Dedifferentiated amniotic fluid mesenchymal stem cell (primary cell): ENCODE data around the gene TNS2.

ENCODE experiments used
- DNase-seq: peaks from one replicate; pipeline ENCODE4 v3.0.0-alpha.2; 2016; ENCODE audit errors: extremely low spot score

Gene TNS2

GRCh38 chr12:53067993-53068770 lies 18.3 kb downstream of the TNS2 start:
- no peak for DNase-seq

GRCh38 chr12:53068811-53069585 lies 19.1 kb downstream of the TNS2 start:
- DNase-seq, result no peak

- DNase-seq, result no peak
These were observed 20.0 kb downstream of the TNS2 start for GRCh38 chr12:53069621-53070410.

GRCh38 chr12:53070877-53071492 lies 21.1 kb downstream of the TNS2 start:
- no peak for DNase-seq

GRCh38 chr12:53071591-53072551 lies 22.0 kb downstream of the TNS2 start:
- no peak for DNase-seq

- DNase-seq, result no peak
These were observed 24.0 kb downstream of the TNS2 start for GRCh38 chr12:53073881-53074280.

DNA sequence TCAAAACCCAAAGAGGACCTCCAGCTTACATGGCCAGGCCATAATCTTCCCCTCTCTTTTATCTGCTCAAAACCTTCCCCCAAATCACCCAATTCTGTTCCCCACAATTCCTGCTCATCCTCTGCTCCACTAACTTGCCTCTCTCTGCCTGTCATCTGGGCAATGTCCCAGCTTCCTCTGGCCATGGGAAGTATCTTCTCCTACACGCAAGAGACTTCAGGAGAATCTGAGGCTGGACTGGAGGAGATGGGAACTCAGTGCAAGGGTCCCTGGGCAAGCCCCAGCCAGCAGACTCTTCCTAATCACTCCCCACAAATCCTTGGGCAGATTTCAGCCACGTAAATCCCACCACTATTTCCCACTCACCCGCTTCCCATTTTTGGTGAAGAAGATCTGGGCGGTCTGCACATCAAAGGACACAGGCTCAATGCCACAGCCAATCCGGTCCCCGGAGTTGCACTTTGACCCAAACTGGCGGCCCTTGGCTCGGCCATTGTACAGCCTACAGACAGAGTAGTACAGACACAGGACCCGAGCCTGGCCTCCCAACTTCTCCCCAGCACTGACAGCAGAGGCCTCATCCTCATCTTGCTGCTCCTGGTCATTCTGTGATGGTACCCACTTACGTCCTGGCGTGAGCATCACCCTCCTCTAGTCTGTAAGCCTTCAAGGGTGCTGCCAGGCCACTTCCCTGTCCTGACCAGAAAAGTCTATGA lies 24.6 kb downstream of the TNS2 start:
- no peak for DNase-seq

- DNase-seq, result no peak
These were observed 25.1 kb downstream of the TNS2 start for GRCh38 chr12:53074999-53075370.

GRCh38 chr12:53076461-53076860 lies 26.6 kb downstream of the TNS2 start:
- DNase-seq, result no peak

GRCh38 chr12:53077030-53077429 lies 27.2 kb downstream of the TNS2 start:
- DNase-seq, result no peak

- no peak for DNase-seq
These were observed 28.8 kb downstream of the TNS2 start for GRCh38 chr12:53078425-53079225.

- peak; percentile 96 for DNase-seq
These were observed 29.6 kb downstream of the TNS2 start, which contains the start of gene SPRYD3 for GRCh38 chr12:53079226-53080117. Gene SPRYD3, minus strand, starts transcription at chr12:53079390. Its CDS starts 57 bp downstream, at chr12:53079333.

GRCh38 chr12:53082637-53083175 lies 32.8 kb downstream of the TNS2 start:
- DNase-seq, result no peak

DNA sequence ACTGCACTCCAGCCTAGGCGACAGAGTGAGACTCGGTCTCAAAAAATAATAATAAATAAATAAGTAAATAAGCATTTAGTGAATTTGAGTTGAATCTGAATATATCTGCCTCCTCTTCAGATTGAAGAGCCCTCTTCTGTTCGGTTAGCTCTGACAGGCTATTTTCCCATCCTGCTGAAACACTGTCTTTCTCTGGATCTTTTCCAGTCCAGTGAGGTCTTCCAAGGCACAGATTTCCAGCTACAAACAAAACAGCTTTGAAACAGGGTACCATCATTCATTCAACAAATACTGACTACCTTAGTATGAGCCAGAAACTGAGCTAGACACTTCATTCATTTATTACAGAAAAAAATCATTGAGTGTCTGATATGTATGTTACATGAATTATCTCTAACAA lies 36.5 kb downstream of the TNS2 start:
- DNase-seq, result no peak

- no peak for DNase-seq
These were observed 40.2 kb downstream of the TNS2 start for GRCh38 chr12:53090105-53090504.

GRCh38 chr12:53090554-53090953 lies 40.7 kb downstream of the TNS2 start:
- DNase-seq, result no peak

DNA sequence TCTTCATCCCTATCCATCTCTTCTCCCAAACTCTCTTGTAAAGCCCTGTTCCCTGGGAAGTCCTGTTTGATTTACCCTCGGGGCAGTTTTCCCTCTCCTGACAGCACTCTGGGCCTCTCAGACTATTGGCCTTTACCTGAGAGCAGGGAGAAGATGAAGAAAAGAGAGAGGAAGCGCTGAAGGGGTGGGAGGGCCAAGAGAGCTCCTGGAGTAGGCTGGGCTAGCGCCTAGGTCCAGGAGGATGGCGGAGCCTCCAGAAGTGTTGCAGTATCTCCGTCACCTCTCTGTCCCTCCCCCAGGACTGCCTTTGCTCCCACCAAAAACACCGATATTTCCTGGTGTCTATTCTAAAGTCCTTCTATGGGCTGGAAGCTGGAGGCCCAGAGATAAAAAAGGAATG lies 41.9 kb downstream of the TNS2 start:
- DNase-seq, result no peak
